ENCODE data around the gene GALNT2.

- TF ChIP-seq CTCF (IDR thresholded peaks at IDR 0.05), result no peak
- TF ChIP-seq POLR2A (IDR thresholded peaks at IDR 0.05), result no peak
Observed at GRCh38 chr1:230160957-230161771, 94.1 kb downstream of the GALNT2 start.

Data from ovary (tissue), 3 donors.